SK-N-SH treated with all-trans-retinoic acid at 6 μM for 48 hours (cell line): ENCODE measurements around the gene CKM.

ENCODE experiments used
- ATAC-seq: fragments of 200-7000 bp; cut with Tn5 transposase; 3 replicates; pipeline ENCODE4 v1.9.1; 2020; ENCODE audit warnings: mild to moderate bottlenecking, moderate library complexity
- ARNTL ChIP-seq: fragments of 450-650 bp; formaldehyde crosslinking; IDR thresholded peaks from 2 replicates; pipeline ENCODE4 v1.5.0; 2020; ENCODE audit warnings: low read depth, mild to moderate bottlenecking, moderate library complexity, borderline replicate concordance
- BACH2 ChIP-seq: fragments of 250-450 bp; sonication (Bioruptor Pico); IDR thresholded peaks from 2 replicates; pipeline ENCODE4 v1.9.0; 2021; ENCODE audit warnings: mild to moderate bottlenecking, borderline replicate concordance
- CREB5 ChIP-seq: fragments of 250-450 bp; sonication (Bioruptor Pico); IDR thresholded peaks from 2 replicates; pipeline ENCODE4 v1.5.1; 2020; ENCODE audit warnings: low read depth, mild to moderate bottlenecking, moderate library complexity
- CSDC2 ChIP-seq: fragments of 250-450 bp; sonication (Bioruptor Pico); IDR thresholded peaks from 2 replicates; pipeline ENCODE4 v1.5.0; 2020; ENCODE audit warnings: mild to moderate bottlenecking, moderate library complexity
- CSRNP3 ChIP-seq: fragments of 250-450 bp; sonication (Bioruptor Pico); IDR thresholded peaks from 2 replicates; pipeline ENCODE4 v1.5.1; 2021; ENCODE audit warnings: mild to moderate bottlenecking, moderate library complexity
- ESRRG ChIP-seq: fragments of 250-450 bp; sonication (Bioruptor Pico); IDR thresholded peaks from 2 replicates; pipeline ENCODE4 v1.6.1; 2021; ENCODE audit warnings: mild to moderate bottlenecking
- GLIS3 ChIP-seq: fragments of 250-450 bp; sonication (Bioruptor Pico); IDR thresholded peaks from 2 replicates; pipeline ENCODE4 v1.5.0; 2020; ENCODE audit warnings: mild to moderate bottlenecking, moderate library complexity
- ISL1 ChIP-seq: fragments of 250-450 bp; sonication (Bioruptor Pico); IDR thresholded peaks from 2 replicates; pipeline ENCODE4 v2.1.2; 2022; ENCODE audit warnings: mild to moderate bottlenecking, moderate library complexity
- OSR1 ChIP-seq: fragments of 250-450 bp; sonication (Bioruptor Pico); IDR thresholded peaks from 2 replicates; pipeline ENCODE4 v1.8.0; 2022; ENCODE audit warnings: moderate library complexity, mild to moderate bottlenecking, inconsistent platforms
- POU6F1 ChIP-seq: fragments of 250-450 bp; sonication (Bioruptor Pico); IDR thresholded peaks from 2 replicates; pipeline ENCODE4 v1.8.0; 2021; ENCODE audit warnings: low read depth, mild to moderate bottlenecking, moderate library complexity, borderline replicate concordance
- PPARA ChIP-seq: fragments of 250-450 bp; sonication (Bioruptor Pico); IDR thresholded peaks from 2 replicates; pipeline ENCODE4 v1.5.0; 2020; ENCODE audit warnings: mild to moderate bottlenecking, borderline replicate concordance
- RARB ChIP-seq: fragments of 250-450 bp; sonication (Bioruptor Pico); IDR thresholded peaks from 2 replicates; pipeline ENCODE4 v1.8.0; 2021; ENCODE audit warnings: mild to moderate bottlenecking, moderate library complexity
- SNAI2 ChIP-seq: fragments of 250-450 bp; sonication (Bioruptor Pico); IDR thresholded peaks from 2 replicates; pipeline ENCODE4 v1.5.0; 2020; ENCODE audit warnings: mild to moderate bottlenecking, moderate library complexity
- TCF4 ChIP-seq: fragments of 250-450 bp; sonication (Bioruptor Pico); IDR thresholded peaks from 2 replicates; pipeline ENCODE4 v1.8.0; 2021; ENCODE audit warnings: mild to moderate bottlenecking, moderate library complexity, borderline replicate concordance
- TOX ChIP-seq: fragments of 250-450 bp; sonication (Bioruptor Pico); IDR thresholded peaks from 2 replicates; pipeline ENCODE4 v1.8.0; 2021; ENCODE audit warnings: mild to moderate bottlenecking, moderate library complexity, borderline replicate concordance
- TSHZ2 ChIP-seq: fragments of 250-450 bp; sonication (Bioruptor Pico); IDR thresholded peaks from 2 replicates; pipeline ENCODE4 v1.5.0; 2020; ENCODE audit warnings: mild to moderate bottlenecking, moderate library complexity
- ZC3H10 ChIP-seq: fragments of 250-450 bp; sonication (Bioruptor Pico); IDR thresholded peaks from 2 replicates; pipeline ENCODE4 v1.5.1; 2021; ENCODE audit warnings: mild to moderate bottlenecking, moderate library complexity
- ZFP30 ChIP-seq: fragments of 450-650 bp; formaldehyde crosslinking; IDR thresholded peaks from 2 replicates; pipeline ENCODE4 v1.5.0; 2022; ENCODE audit warnings: mild to moderate bottlenecking, moderate library complexity
- ZNF565 ChIP-seq: fragments of 450-650 bp; formaldehyde crosslinking; conservative IDR thresholded peaks from 2 replicates; pipeline ENCODE4 v1.5.0; 2020; ENCODE audit warnings: low read depth, mild to moderate bottlenecking, moderate library complexity
- ZNF70 ChIP-seq: fragments of 450-650 bp; formaldehyde crosslinking; IDR thresholded peaks from 2 replicates; pipeline ENCODE4 v1.5.0; 2020; ENCODE audit warnings: mild to moderate bottlenecking, moderate library complexity

CKM gene

GRCh38 chr19:45324349-45324907, 1.8 kb upstream of the CKM start (continued):
- no peak for TF ChIP-seq CREB5 (CRISPR knock-in tag)
- TF ChIP-seq ZNF70 (CRISPR knock-in tag): no peak
- TF ChIP-seq CSDC2 (CRISPR knock-in tag): no peak
- TF ChIP-seq PPARA (CRISPR knock-in tag): no peak
- no peak for TF ChIP-seq GLIS3 (CRISPR knock-in tag)
- TF ChIP-seq TCF4 (CRISPR knock-in tag): no peak
- TF ChIP-seq RARB (CRISPR knock-in tag): no peak
- no peak for TF ChIP-seq BACH2
- no peak for TF ChIP-seq ZC3H10

- TF ChIP-seq ZFP30 (CRISPR knock-in tag) (no peak), ZC3H10 (no peak), ISL1 (CRISPR knock-in tag) (no peak), ZNF565 (CRISPR knock-in tag) (no peak), RARB (CRISPR knock-in tag) (no peak), CSDC2 (CRISPR knock-in tag) (no peak), SNAI2 (CRISPR knock-in tag) (no peak), ZNF70 (CRISPR knock-in tag) (no peak), POU6F1 (CRISPR knock-in tag) (no peak), TCF4 (CRISPR knock-in tag) (no peak), BACH2 (no peak), CREB5 (CRISPR knock-in tag) (no peak), TOX (CRISPR knock-in tag) (no peak), ESRRG (CRISPR knock-in tag) (no peak), TSHZ2 (CRISPR knock-in tag) (no peak), CSRNP3 (CRISPR knock-in tag) (no peak), PPARA (CRISPR knock-in tag) (no peak)
- no peak; the same call in 2 of the 3 replicates for ATAC-seq
These were observed 1.0 kb upstream of the CKM start for GRCh38 chr19:45323671-45324081.

- no peak for TF ChIP-seq CSRNP3 (CRISPR knock-in tag)
- no peak for TF ChIP-seq SNAI2 (CRISPR knock-in tag)
- no peak for TF ChIP-seq RARB (CRISPR knock-in tag)
- TF ChIP-seq ESRRG (CRISPR knock-in tag): no peak
- no peak for TF ChIP-seq TSHZ2 (CRISPR knock-in tag)
- TF ChIP-seq ISL1 (CRISPR knock-in tag): no peak
- no peak for TF ChIP-seq CREB5 (CRISPR knock-in tag)
- TF ChIP-seq ZFP30 (CRISPR knock-in tag): no peak
- TF ChIP-seq ZNF565 (CRISPR knock-in tag): no peak
- TF ChIP-seq ARNTL (CRISPR knock-in tag): no peak
- no peak for TF ChIP-seq PPARA (CRISPR knock-in tag)
- no peak for TF ChIP-seq OSR1 (CRISPR knock-in tag)
These were observed 364 bp downstream of the CKM start for GRCh38 chr19:45322311-45322710.

More at GRCh38 chr19:45322311-45322710, 364 bp downstream of the CKM start:
- ATAC-seq: no peak
